ENCODE measurements around the gene SETD9.

The SETD9 gene

DNA sequence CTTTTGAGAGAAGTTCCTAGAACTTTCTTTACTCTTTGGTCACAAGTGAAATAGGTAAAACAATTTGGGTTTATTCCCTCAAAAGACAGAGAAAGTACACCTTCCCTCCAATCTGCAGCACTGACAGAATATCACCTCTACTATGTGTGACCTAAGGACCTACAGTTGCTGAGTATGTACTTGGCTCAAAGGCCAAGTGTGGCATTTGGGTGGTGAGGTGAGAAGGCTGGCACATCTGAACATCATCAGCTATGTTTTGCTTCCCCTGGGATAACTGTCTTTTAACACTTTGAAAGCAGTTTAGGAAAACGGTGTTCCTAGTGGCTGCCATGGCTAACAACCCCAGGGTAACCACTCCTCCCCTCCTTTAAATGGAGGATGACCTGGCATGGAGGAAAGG lies 24.9 kb downstream of the SETD9 start:
- DNase-seq (ENCODE audit: low read depth, low spot score) = no peak

DNA sequence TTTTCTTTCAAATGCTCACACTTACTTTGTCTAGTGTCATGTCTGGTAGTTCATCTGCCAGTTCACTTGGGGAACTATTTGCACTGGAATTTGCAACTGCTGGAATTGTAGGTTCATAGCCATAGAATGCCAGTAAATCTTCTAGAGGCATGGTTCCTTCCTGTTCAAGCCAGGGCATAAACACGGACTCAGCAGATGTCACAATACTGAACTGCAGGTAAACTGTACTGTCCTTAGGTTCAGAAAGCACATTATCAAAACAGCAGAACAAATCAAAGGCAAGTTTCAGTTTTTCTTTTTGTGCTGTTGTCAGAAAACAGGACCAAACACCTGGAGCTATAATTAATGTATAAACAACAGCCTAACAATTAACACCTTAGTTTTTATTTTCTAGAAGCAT lies 29.5 kb downstream of the SETD9 start:
- no peak for DNase-seq (ENCODE audit: low read depth, low spot score)

DNA sequence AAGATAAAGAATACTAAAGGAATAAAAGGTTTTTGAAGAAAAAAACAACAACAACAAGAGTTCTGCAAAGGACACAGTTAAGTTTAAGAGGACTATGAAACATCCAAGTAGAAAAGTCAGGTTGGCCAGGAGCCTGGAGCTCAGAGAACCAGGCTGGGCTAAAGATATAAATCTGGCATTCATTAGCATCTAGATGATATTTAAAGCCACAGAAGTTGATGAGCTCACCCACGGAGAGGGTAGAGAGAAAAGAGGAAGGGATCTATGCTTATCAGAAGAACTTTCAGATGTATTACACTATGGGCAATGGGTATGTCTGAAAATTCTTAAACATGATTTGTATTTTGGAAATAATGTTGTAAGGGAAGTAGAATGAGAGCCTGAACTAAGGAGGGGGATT lies 32.6 kb downstream of the SETD9 start:
- no peak for DNase-seq (ENCODE audit: low read depth, low spot score)

DNA sequence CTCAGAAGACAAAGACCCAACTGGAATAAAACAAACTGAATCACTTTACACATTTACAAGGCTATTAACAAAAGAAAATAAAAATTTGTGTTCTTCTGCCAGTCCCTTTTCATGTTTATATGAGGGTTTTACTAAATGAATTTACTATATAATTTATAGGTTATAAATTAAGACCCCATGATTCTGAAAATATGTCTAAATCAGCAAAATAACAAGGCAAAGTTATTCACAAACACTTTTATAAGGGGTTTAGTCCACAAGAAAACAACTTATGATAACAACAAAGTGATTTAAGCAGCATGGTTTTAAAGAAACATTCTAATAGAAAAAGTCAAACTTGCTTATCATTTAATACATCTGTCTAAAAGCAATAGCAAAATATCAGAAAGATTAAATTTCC lies 37.7 kb downstream of the SETD9 start:
- no peak for DNase-seq (ENCODE audit: low read depth, low spot score)

DNA sequence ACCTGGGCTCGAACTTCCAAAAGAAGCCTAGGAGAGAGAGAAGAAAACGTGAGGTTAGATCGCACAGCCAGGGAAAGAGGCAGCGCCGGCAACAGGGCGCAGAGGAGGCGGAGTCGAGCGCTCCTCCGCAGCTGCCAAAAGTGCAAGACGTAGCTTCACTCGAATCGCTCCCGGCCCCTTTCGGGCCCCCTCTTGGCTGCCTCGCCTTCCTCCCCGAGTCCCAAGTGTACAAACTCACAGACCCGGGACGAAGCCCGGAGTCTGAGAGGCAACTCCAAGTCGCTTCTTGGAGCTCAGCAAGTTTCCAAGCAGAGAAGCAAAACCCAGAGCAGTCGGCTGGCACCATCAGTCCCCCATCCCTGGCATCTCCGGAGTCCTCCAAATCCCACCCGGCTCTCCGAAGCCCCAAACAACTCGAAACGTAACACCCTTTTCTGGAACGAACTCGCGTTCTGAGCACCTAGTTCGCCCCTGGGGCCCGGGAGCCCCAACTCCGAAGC lies 41.3 kb downstream of the SETD9 start:
- DNase-seq (ENCODE audit: low read depth, low spot score) = peak; percentile 24

DNA sequence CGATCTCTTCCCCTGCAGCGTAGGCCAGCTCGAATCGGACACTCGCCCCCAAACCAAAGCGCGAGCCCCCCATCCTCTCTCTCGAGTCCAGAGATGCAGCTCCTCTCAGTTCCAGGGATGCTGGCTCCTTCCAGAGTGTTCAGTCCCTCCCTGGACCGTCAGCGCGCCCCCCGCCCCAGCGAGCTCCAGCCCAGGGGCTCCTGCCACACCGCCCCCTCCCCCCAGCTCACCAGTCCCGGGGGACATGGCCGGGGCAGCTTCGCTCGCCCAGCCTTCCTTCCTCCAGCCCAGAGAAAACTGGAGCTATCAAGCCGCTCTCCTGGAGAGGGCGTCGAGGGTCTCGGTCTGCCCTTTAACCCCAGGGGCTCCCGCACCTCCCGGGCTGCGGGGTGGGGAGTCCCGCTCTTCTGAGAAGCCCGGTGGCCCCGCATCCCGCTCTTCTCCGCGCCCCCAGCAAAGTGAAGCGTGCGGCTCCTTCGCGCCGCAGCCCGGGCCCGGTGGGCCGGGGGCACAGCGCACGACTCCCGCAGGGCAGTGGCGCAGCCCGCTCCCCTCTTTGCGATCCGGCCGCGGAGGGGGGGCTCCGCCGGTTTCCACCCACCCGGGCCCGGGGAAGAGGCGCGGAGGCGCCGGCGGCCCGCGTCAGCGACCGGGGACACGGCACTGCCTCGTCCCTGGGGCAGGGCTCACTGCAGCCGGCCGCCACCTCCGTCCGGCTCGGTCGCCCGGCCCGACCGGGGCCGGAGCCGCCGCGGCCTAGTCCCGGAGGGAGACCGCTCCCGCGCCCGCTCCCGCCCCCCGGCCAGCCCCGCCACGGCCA lies 41.9 kb downstream of the SETD9 start:
- DNase-seq (ENCODE audit: low read depth, low spot score) = no peak

DNA sequence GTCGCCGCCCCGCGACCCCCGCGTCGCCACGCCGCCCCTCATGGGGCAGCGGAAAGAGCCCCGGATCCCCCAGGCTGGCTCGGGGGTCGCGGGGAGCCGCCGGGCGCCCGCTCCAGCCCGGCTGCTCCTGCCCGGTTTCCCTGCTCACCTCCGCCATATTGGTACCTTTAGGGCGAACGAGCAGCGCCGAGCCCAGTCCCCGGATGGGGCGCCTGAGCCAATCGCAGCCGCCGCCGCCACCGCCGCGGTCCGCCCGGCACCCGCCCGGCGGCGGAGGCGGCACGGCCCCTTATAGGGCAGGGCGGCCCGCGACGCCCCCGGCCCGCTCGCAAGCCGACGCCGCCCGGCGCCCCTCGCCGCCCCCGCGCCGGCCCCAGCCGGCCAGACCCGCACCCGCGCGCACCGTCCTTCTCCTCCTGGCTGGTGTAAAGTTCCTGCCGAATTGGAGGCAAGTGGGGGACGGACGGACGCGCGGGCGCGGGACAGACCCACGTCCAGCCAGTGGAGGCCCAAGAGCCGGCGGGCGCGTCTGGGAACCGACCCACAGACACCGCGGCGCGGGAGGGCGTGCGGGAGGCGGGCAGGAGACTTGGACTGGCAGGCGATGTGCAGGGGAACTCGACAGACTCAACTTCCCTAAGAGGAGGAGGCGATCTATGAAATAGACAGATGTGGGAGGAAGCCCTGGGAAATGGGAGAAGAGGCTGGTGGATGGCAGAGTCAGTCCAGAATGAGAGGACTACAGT lies 42.7 kb downstream of the SETD9 start, which contains the start of gene MIER3:
MIER3 (minus strand) TSS at position 178 of the 746 bp plus-strand sequence; CDS start at position 157, 21 bp downstream.
- DNase-seq (ENCODE audit: low read depth, low spot score) = no peak

DNA sequence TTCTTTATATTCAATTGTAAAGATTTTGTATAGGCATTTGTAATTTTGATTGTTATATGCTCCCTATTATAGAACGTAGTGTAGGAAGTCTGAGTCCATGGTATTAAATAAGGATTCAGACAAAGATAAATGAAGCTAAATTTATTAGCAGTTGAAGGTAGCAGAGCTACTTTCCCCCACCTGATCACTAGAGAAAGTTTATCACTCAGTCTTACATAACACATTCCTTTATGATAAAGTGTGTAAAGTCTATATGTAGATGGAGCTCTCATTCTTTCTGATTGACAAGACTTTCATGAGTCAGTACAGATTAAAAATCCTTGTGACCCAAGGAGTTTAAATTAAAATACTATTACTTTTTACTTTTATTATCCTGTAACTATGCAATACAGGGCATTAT lies 44.9 kb downstream of the SETD9 start:
- no peak for DNase-seq (ENCODE audit: low read depth, low spot score)

DNA sequence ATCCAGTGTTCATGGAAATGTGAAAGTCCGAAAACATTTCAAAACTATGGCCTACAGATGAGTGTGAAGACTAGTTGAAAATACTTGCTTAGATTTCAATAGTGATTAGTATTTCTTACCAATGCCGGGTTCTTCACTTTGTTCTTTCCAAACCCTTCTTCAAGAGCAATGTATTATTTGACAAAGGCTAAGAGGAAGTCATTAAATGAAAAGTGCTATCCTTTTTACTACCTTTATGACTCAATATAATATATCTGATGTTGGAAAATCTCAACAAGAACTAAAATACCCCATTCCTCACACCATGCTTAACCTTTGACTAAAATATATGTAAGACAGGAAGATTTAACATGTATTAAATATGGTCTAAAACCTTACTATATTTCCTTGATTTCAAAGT lies 49.2 kb downstream of the SETD9 start:
- DNase-seq (ENCODE audit: low read depth, low spot score) = no peak

DNA sequence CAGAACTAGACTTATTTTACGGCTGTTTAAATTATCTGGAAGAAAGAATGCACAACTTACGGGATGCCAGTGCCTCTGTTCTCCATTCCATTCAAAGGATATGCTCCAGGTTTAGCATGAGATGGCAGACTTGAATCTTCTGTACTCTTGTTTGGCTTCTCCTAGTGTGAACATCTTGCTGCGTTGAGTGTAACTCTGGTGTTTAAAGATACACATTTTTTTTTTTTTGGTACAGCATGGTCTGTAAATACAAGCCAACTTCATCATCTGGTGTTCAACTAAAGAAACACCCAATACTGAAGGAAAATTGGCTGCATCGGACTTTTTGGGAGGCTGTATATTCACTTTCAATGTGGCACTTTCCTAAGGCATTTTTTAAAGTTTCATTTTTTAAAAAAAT lies 49.9 kb downstream of the SETD9 start:
- DNase-seq (ENCODE audit: low read depth, low spot score) = no peak

DNA sequence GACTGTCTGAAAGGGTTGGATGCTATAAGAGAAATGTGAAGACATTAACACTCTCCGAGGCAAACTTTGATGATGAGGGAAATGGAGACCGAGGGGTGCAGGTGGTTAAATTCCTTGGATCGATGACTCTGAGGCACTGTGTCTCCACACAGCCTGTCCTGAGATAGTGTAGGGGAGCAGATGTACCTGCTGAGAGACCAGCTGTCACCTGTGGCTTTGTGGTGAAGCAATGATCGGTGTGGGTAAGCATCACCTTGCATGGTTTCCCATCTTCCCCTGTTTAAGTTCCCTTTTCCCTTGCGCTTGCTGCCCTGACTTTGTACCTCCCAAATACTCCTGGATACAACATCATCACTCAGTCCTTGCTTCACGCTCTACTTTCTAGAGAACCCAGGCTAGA lies 52.4 kb downstream of the SETD9 start:
- no peak for DNase-seq (ENCODE audit: low read depth, low spot score)

DNA sequence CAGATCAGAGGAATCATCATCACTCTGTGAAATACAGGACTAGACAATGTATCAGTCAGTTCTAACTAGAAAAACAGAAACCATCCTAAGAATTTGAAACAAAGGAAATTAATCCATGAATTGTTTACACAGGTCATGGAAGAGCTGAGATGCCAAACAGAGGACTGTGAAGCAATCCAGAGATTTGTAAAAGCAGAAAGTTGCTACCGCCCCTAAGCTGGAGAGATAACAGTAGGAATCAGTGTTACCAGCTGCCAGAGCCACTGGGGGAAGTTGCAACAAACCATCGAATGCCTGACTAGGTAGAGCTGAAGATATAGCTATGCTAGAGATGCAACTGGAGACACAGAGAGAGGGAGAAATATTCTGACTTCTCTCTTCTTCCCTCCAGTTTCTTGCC lies 52.9 kb downstream of the SETD9 start:
- no peak for DNase-seq (ENCODE audit: low read depth, low spot score)

DNA sequence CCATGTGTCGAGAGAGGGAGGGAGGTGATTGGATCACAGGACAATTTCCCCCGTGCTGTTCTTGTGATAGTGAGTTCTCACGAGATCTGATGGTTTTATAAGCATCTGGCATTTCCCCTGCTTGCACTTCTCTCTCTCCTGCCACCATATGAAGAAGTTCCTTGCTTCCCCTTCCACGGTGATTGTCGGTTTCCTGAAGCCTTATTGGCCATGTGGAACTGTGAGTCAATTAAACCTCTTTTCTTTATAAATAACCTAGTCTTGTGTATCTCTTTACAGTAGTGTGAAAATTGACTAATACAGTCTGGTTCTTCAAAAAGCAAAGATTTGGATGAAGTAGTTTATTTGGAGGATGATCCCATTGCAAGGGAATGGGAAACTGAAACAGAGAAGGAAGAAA lies 53.9 kb downstream of the SETD9 start:
- DNase-seq (ENCODE audit: low read depth, low spot score) = no peak

DNA sequence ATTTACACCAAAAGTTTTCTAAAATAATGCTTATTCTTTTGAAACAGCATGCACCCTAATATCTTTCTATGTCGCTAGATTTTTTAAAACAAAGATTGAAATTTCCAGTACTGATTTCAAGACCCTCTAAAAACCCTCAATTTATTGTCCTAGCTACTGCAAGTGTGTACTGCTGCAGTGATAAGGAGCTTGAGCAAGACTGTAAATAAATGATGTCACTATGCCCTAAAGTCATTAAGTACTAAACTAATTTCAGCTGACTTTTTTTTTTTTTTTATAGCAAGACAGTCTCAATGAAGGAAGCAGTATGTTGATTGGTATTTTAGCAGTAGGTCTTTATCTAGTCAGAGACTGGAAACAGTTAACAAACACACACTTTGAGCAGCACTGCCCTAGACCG lies 54.8 kb downstream of the SETD9 start:
- DNase-seq (ENCODE audit: low read depth, low spot score) = no peak
